Fibroblast of mammary gland (primary cell): Measurements from ENCODE around the gene BCL6B.

Experiments used
- DNase-seq: peaks from one replicate; pipeline ENCODE4 v3.0.0-alpha.2; 2010; ENCODE audit warnings: low read depth
- H3K4me3 ChIP-seq: 2 replicates; pipeline ENCODE4 v1.5.1; 2011; ENCODE audit warnings: low read depth, mild to moderate bottlenecking, low read length, moderate library complexity; ENCODE audit not compliant: control insufficient read depth
- CTCF ChIP-seq: conservative IDR thresholded peaks from 2 replicates; pipeline ENCODE4 v1.5.1; 2011; ENCODE audit warnings: low read depth, low read length, inconsistent platforms; ENCODE audit not compliant: control insufficient read depth, insufficient read depth

BCL6B gene

GRCh38 chr17:7078711-7079110, 55.9 kb downstream of the BCL6B start:
- no peak overlapping the region for H3K4me3 ChIP-seq
- no peak for DNase-seq
- TF ChIP-seq CTCF, result no peak
